ENCODE results near the gene NTMT1. TPM values are rescaled to one million over a fixed set of nuclear protein-coding genes. Genes with fewer than 3 reads are reported as not detected.
"Not testable (repeated sequence)": the region's sequence is repeated elsewhere in the genome, so short reads cannot be mapped to it uniquely, and the experiment has no call there.

The NTMT1 gene
- total RNA-seq = 18.9 TPM

- peak; percentile 88 to 91 (median 90) for DNase-seq (ENCODE audit: low read depth in 2 of 3, low spot score in 2 of 3)
These were observed at the start of gene NTMT1 for GRCh38 chr9:129626079-129626624. NTMT1 (plus strand) TSS chr9:129626163; CDS start chr9:129632704, 6,541 bp downstream.

- peak in 1 of 3 donors; percentile 51 for DNase-seq (ENCODE audit: low read depth in 2 of 3, low spot score in 2 of 3)
These were observed 49.1 kb upstream of the NTMT1 start for GRCh38 chr9:129576546-129577543.

GRCh38 chr9:129579294-129579693 lies 46.7 kb upstream of the NTMT1 start:
- DNase-seq (ENCODE audit: low read depth in 2 of 3, low spot score in 2 of 3) = no peak

- peak in 2 of 3 donors; percentile 43 to 48 for DNase-seq (ENCODE audit: low read depth in 2 of 3, low spot score in 2 of 3)
These were observed 45.6 kb upstream of the NTMT1 start for GRCh38 chr9:129580211-129580915.

GRCh38 chr9:129581505-129582189 lies 44.3 kb upstream of the NTMT1 start:
- no peak for DNase-seq (ENCODE audit: low read depth in 2 of 3, low spot score in 2 of 3)

GRCh38 chr9:129582855-129583254 lies 43.1 kb upstream of the NTMT1 start:
- no peak for DNase-seq (ENCODE audit: low read depth in 2 of 3, low spot score in 2 of 3)

- no peak for DNase-seq (ENCODE audit: low read depth in 2 of 3, low spot score in 2 of 3)
These were observed 42.5 kb upstream of the NTMT1 start for GRCh38 chr9:129583308-129584038.

- peak in 2 of 3 donors; percentile 74 to 81 for DNase-seq (ENCODE audit: low read depth in 2 of 3, low spot score in 2 of 3)
These were observed 41.8 kb upstream of the NTMT1 start for GRCh38 chr9:129584136-129584535.

- DNase-seq (ENCODE audit: low read depth in 2 of 3, low spot score in 2 of 3) = no peak
These were observed 40.6 kb upstream of the NTMT1 start for GRCh38 chr9:129585352-129585751.

GRCh38 chr9:129586245-129586644 lies 39.7 kb upstream of the NTMT1 start:
- no peak for DNase-seq (ENCODE audit: low read depth in 2 of 3, low spot score in 2 of 3)

GRCh38 chr9:129586685-129587084 lies 39.3 kb upstream of the NTMT1 start:
- no peak for DNase-seq (ENCODE audit: low read depth in 2 of 3, low spot score in 2 of 3)

GRCh38 chr9:129587487-129588262 lies 38.3 kb upstream of the NTMT1 start:
- no peak for DNase-seq (ENCODE audit: low read depth in 2 of 3, low spot score in 2 of 3)

- no peak for DNase-seq (ENCODE audit: low read depth in 2 of 3, low spot score in 2 of 3)
These were observed 35.5 kb upstream of the NTMT1 start for GRCh38 chr9:129590466-129590865.

GRCh38 chr9:129591916-129592315 lies 34.0 kb upstream of the NTMT1 start:
- DNase-seq (ENCODE audit: low read depth in 2 of 3, low spot score in 2 of 3) = no peak

- DNase-seq (ENCODE audit: low read depth in 2 of 3, low spot score in 2 of 3) = not testable (repeated sequence)
These were observed 33.2 kb upstream of the NTMT1 start for GRCh38 chr9:129592790-129593189.

GRCh38 chr9:129594632-129595031 lies 31.3 kb upstream of the NTMT1 start:
- no peak for DNase-seq (ENCODE audit: low read depth in 2 of 3, low spot score in 2 of 3)

- no peak for DNase-seq (ENCODE audit: low read depth in 2 of 3, low spot score in 2 of 3)
These were observed 30.6 kb upstream of the NTMT1 start for GRCh38 chr9:129595311-129595741.

GRCh38 chr9:129595903-129596540 lies 29.9 kb upstream of the NTMT1 start:
- peak in 1 of 3 donors; percentile 76 for DNase-seq (ENCODE audit: low read depth in 2 of 3, low spot score in 2 of 3)
